DND-41 (cell line): ENCODE results near the gene BTRC.

ENCODE experiments used
- EZH2 ChIP-seq: IDR thresholded peaks from 3 replicates; pipeline ENCODE4 v1.6.1; 2012; ENCODE audit warnings: borderline replicate concordance, low read depth, mild to moderate bottlenecking, moderate library complexity, low read length, inconsistent platforms; ENCODE audit not compliant: severe bottlenecking
- TF ChIP-seq, protein P1 (sequence below): IDR thresholded peaks from 2 replicates; pipeline ENCODE4 v1.5.1; 2012; ENCODE audit warnings: borderline replicate concordance, low read length, moderate library complexity, mild to moderate bottlenecking; ENCODE audit not compliant: poor library complexity, severe bottlenecking; ENCODE audit errors: extremely low read depth

DNA sequence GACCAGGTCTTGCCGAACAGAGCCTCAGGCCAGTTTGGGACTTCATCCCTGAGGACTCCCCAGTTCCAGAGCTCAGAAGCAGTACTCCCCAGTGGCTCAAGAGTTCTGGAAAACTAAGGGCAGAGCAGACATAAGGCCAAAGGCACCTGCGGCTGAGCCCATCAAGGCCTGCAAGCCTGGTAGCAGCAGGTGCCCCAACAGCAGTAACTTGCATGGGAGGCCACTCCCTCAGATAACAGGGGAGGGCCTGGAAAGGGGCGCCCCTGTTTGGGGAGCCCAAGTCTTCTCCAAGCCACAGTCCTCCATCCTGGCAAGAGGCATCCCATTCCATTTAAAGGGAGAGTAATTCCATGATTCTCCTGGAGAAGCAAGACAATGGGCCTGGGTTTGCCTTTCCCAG, 221.1 kb downstream of the BTRC start:
- no peak for TF ChIP-seq EZH2
- TF ChIP-seq, protein P1, sequence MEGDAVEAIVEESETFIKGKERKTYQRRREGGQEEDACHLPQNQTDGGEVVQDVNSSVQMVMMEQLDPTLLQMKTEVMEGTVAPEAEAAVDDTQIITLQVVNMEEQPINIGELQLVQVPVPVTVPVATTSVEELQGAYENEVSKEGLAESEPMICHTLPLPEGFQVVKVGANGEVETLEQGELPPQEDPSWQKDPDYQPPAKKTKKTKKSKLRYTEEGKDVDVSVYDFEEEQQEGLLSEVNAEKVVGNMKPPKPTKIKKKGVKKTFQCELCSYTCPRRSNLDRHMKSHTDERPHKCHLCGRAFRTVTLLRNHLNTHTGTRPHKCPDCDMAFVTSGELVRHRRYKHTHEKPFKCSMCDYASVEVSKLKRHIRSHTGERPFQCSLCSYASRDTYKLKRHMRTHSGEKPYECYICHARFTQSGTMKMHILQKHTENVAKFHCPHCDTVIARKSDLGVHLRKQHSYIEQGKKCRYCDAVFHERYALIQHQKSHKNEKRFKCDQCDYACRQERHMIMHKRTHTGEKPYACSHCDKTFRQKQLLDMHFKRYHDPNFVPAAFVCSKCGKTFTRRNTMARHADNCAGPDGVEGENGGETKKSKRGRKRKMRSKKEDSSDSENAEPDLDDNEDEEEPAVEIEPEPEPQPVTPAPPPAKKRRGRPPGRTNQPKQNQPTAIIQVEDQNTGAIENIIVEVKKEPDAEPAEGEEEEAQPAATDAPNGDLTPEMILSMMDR = no peak
